ENCODE measurements around the gene SYAP1.

SYAP1 gene

DNA sequence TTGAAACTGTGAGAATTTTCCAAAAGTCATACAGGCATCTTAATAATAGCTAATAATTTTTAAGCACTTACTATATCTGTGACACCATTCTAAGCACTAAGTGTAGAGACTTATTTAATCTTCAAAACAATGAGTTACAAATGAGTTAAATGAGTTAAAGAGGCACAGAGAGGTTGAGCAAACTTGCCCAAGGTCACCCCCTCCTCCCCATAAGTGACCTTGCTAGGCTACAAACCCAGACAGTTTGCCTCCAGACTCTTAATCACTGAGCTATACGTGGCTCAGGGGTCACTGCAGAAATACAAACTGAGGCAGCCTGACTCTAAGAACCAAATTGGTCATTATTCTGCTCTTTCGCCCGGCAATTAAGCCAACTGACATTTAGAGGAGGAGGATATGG is 22.5 kb upstream of the SYAP1 start:
- TF ChIP-seq CTCF (conservative IDR thresholded peaks at IDR 0.05; ENCODE audit: control insufficient read depth, insufficient read depth, low read depth, low read length), result no peak
- DNase-seq (ENCODE audit: low read depth), result no peak
- no peak overlapping the region for H3K4me3 ChIP-seq (ENCODE audit: control insufficient read depth, low read depth, low read length)

GRCh38 chrX:16699389-16699788 is 20.0 kb upstream of the SYAP1 start:
- H3K4me3 ChIP-seq (ENCODE audit: control insufficient read depth, low read depth, low read length), result no peak overlapping the region
- no peak for TF ChIP-seq CTCF (conservative IDR thresholded peaks at IDR 0.05; ENCODE audit: control insufficient read depth, insufficient read depth, low read depth, low read length)
- no peak for DNase-seq (ENCODE audit: low read depth)

DNA sequence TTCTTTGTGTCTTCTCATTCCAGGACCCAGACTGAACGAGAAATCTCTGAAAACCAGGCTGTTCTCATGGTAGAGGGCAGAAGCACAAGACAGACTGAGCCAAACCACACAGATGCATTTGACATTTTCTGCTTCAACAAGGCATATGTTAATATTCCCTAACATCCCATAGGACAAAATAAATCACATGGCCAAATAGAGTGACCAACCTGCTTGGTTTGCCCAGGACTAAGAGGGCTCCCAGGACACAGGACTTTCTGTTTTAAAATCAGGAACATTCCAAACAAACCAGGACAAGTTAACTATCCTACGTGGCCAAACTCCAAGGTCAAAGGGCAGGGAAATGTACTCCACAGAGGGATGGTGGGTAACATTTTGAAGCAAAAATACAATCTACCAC is 18.7 kb upstream of the SYAP1 start:
- peak; percentile 19 for DNase-seq (ENCODE audit: low read depth)
- TF ChIP-seq CTCF (conservative IDR thresholded peaks at IDR 0.05; ENCODE audit: control insufficient read depth, insufficient read depth, low read depth, low read length), result no peak
- H3K4me3 ChIP-seq (ENCODE audit: control insufficient read depth, low read depth, low read length), result no peak overlapping the region

GRCh38 chrX:16702700-16703599 is 16.5 kb upstream of the SYAP1 start:
- no peak for TF ChIP-seq CTCF (conservative IDR thresholded peaks at IDR 0.05; ENCODE audit: control insufficient read depth, insufficient read depth, low read depth, low read length)
- DNase-seq (ENCODE audit: low read depth), result no peak
- H3K4me3 ChIP-seq (ENCODE audit: control insufficient read depth, low read depth, low read length), result no peak overlapping the region

DNA sequence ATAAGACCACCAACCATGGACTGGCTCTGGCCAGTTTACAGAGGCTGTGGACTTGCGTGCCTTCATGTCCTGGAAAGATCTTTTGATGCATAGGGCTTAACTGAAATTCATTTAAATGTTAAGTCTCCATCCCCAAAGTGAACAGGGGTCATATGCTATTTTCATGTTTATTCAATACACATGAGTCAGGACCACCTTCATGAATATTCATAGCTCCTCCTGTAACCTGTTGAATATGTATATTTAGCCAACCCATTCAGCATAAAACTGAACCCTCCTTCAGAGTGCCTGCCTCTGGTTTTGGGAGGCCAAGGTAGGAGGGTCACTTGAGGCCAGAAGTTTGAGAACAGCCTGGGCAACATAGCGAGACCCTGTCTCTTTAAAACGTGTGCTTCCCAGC is 14.0 kb upstream of the SYAP1 start:
- no peak for TF ChIP-seq CTCF (conservative IDR thresholded peaks at IDR 0.05; ENCODE audit: control insufficient read depth, insufficient read depth, low read depth, low read length)
- DNase-seq (ENCODE audit: low read depth), result no peak
- H3K4me3 ChIP-seq (ENCODE audit: control insufficient read depth, low read depth, low read length), result no peak overlapping the region

DNA sequence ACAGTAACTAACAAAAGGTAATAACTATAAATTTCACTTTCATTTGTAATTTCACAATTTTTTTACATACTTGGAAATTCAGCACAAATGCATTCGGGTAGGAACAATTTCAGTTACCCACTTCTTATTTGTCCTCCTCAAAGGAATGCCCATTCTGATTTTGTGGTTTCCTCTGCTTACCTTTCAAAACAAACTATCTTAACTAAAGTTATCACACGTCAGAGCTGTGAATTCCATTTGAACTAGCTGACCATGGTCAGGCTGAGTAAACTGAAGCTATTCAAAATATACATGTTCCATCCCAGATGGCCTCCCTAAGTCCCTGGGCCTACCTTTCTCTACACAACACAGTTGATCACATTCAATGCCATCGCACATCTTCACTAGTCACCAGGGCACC is 11.4 kb upstream of the SYAP1 start:
- no peak for TF ChIP-seq CTCF (conservative IDR thresholded peaks at IDR 0.05; ENCODE audit: control insufficient read depth, insufficient read depth, low read depth, low read length)

More for the DNA sequence above, 11.4 kb upstream of the SYAP1 start:
- DNase-seq (ENCODE audit: low read depth), result no peak
- no peak overlapping the region for H3K4me3 ChIP-seq (ENCODE audit: control insufficient read depth, low read depth, low read length)
